Liver (tissue), 9 donors: ENCODE data around the gene AQP10. TPM values are rescaled to one million over a fixed set of nuclear protein-coding genes. Genes with fewer than 3 reads are reported as not detected.
"Not testable (repeated sequence)": the region's sequence is repeated elsewhere in the genome, so short reads cannot be mapped to it uniquely, and the experiment has no call there.

Experiments
- DNase-seq: peaks from one replicate; pipeline ENCODE4 v3.0.0-alpha.2; 2017; ENCODE audit warnings: low spot score
- H3K27ac ChIP-seq, 2 donors: one replicate each; pipeline ENCODE4 v1.7.0; 2013; ENCODE audit warnings: inconsistent platforms in 2 of 2, low read length in 2 of 2, control low read depth in 1 of 2, low read depth in 1 of 2, mild to moderate bottlenecking in 1 of 2
- H3K27me3 ChIP-seq, 4 donors: one replicate each; pipeline versions ENCODE4 v1.6.1 to v1.7.0; 2013; ENCODE audit warnings: low read length in 3 of 4, inconsistent platforms in 1 of 4, mild to moderate bottlenecking in 1 of 4, moderate library complexity in 1 of 4; ENCODE audit not compliant: control insufficient read depth in 4 of 4, insufficient read depth in 4 of 4
- H3K36me3 ChIP-seq, 4 donors: one replicate each; pipeline versions ENCODE4 v1.6.1 to v1.7.0; 2013; ENCODE audit warnings: low read length in 3 of 4, mild to moderate bottlenecking in 3 of 4, low read depth in 1 of 4, moderate library complexity in 1 of 4; ENCODE audit not compliant: control insufficient read depth in 4 of 4, insufficient read depth in 3 of 4
- H3K4me1 ChIP-seq, 4 donors: one replicate each; pipeline versions ENCODE4 v1.6.1 to v1.7.0; 2013; ENCODE audit warnings: low read length in 3 of 4, mild to moderate bottlenecking in 3 of 4, moderate library complexity in 1 of 4; ENCODE audit not compliant: control insufficient read depth in 4 of 4, insufficient read depth in 4 of 4
- H3K4me3 ChIP-seq, 3 donors: one replicate each; pipeline versions ENCODE4 v1.6.1 to v1.7.0; 2013; ENCODE audit warnings: low read length in 3 of 3, control low read depth in 1 of 3, low read depth in 1 of 3, mild to moderate bottlenecking in 1 of 3
- H3K9ac ChIP-seq, 2 donors: one replicate each; pipeline ENCODE4 v1.7.0; 2013; ENCODE audit warnings: low read length in 2 of 2, mild to moderate bottlenecking in 2 of 2, moderate library complexity in 2 of 2, control low read depth in 1 of 2, low read depth in 1 of 2
- H3K9me3 ChIP-seq, 4 donors: one replicate each; pipeline versions ENCODE4 v1.6.1 to v1.7.0; 2013; ENCODE audit warnings: low read length in 3 of 4; ENCODE audit not compliant: control insufficient read depth in 4 of 4
- EGR1 ChIP-seq, 2 donors: IDR thresholded peaks; 2 replicates each; pipeline ENCODE4 v1.6.1; 2016 to 2018; ENCODE audit warnings: antibody characterized with exemption in 2 of 2, low read depth in 2 of 2
- FOXA1 ChIP-seq: IDR thresholded peaks from 2 replicates; pipeline ENCODE4 v1.6.1; 2016; ENCODE audit warnings: antibody characterized with exemption
- RAD21 ChIP-seq, 2 donors: IDR thresholded peaks; 2 replicates each; pipeline ENCODE4 v1.6.1; 2016; ENCODE audit warnings: antibody characterized with exemption in 2 of 2, mild to moderate bottlenecking in 2 of 2
- RXRA ChIP-seq, 2 donors: IDR thresholded peaks; 2 replicates each; pipeline ENCODE4 v1.6.1; 2017 to 2018; ENCODE audit warnings: antibody characterized with exemption in 2 of 2, mild to moderate bottlenecking in 1 of 2
- WGBS: extraction: QIAGEN DNeasy Blood & Tissue Kit; methylation state at CpG from one replicate; pipeline ENCODE4 v1.1.7; 2013; 5-methylcytosine and 5-hydroxymethylcytosine counted together
- polyA plus RNA-seq, 2 donors: library from polyadenylated mRNA; stranded (reverse) in 1 of 2; unstranded in 1 of 2; fragments of 200-250 nt in 1 of 2; fragments of >200 nt in 1 of 2; fragmentation: Nextera tagmentation in 1 of 2; extraction: Ambion mirVana in 1 of 2; gene quantifications; one replicate each; pipeline versions ENCODE4 v1.2.1 to v1.2.3, GENCODE V29; 2013 to 2015
- total RNA-seq, 2 donors: library from RNA; depleted of rRNA; stranded (reverse); fragments of >200 nt; gene quantifications; one replicate each; pipeline ENCODE4 v1.2.3, GENCODE V29; 2014
- TF ChIP-seq, protein P1 (sequence below): IDR thresholded peaks from 2 replicates; pipeline ENCODE4 v1.6.1; 2016; ENCODE audit warnings: antibody characterized with exemption
- TF ChIP-seq, protein P2 (sequence below): fragments of 150-350 bp; IDR thresholded peaks from 2 replicates; pipeline ENCODE4 v1.5.1; 2017; ENCODE audit warnings: improper control_type of control experiment, low read depth, low read length; ENCODE audit not compliant: missing input control
- TF ChIP-seq, protein P3 (sequence below): IDR thresholded peaks from 2 replicates; pipeline ENCODE4 v1.6.1; 2016; ENCODE audit warnings: antibody characterized with exemption, mild to moderate bottlenecking
- donor health status: healthy.
- donor health status: healthy.
- donor health status: healthy.
- donor health status: healthy.
- donor health status: healthy.

AQP10 gene
- total and polyA plus RNA-seq, 4 donors: 0.14 TPM; not detected in 3

DNA sequence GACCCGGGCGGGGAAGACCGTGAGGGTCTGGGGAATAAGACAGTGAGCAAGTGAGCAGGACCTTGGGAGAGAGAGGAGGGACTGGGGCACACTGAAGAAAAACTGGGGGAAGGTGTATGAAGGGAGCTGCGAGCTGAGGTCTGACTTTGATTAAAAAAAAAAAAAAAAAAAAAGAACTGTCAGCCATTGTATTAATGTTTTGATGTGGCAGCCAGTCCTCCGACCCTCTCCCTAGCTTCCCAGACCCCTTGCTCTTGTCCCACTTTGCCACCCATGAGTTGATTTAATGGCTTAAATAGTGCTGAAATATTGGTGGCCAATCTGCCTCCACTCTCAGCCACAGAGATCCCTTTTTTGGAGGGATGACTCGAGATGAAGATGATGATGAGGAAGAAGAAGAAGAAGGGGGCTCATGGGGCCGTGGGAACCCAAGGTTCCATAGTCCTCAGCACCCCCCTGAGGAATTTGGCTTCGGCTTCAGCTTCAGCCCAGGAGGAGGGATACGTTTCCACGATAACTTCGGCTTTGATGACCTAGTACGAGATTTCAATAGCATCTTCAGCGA, 47.8 kb upstream of the AQP10 start:
- peaks cover 0 to 15% (median 13%) of the 10 kb centered on the region in 4 donors for H3K4me1 ChIP-seq
- peaks cover 1 to 37% (median 22%) of the 10 kb centered on the region in 4 donors for H3K36me3 ChIP-seq
- no peak for DNase-seq
- H3K4me3 ChIP-seq: peak overlapping the region; percentile 60 to 98 (median 96)
- TF ChIP-seq, protein P1, sequence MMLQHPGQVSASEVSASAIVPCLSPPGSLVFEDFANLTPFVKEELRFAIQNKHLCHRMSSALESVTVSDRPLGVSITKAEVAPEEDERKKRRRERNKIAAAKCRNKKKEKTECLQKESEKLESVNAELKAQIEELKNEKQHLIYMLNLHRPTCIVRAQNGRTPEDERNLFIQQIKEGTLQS: peak; percentile 53
- TF ChIP-seq EGR1 (IDR thresholded peaks at IDR 0.05; ENCODE audit: low read depth in 2 of 2) (no peak), FOXA1 (no peak)
- peak overlapping the region; percentile 94 to 98 for H3K9ac ChIP-seq
- H3K9me3 ChIP-seq: no peaks in the 10 kb centered on the region
- no peaks in the 10 kb centered on the region for H3K27me3 ChIP-seq
- peak overlapping the region; percentile 83 to 89 for H3K27ac ChIP-seq
- WGBS: 51% methylated on average over 13 of the region's 13 CpGs

DNA sequence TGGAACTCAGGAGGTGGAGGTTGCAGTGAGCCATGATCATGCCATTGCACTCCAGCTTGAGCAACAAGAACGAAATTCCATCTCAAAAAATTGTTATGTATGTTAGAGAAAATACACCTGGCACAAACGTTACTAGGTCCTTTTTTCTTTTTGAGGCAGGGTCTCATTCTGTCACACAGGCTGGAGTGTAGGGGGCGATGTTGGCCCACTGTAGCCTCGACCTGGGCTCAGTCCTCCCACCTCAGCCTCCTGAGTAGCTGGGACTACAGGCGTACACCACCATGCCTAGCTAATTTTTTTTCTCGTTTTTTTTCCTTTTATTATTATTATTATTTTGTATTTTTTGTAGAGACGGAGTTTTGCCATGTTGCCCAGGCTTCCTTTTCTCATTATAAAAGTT, 44.1 kb upstream of the AQP10 start:
- no peak for DNase-seq
- no peaks in the 10 kb centered on the region for H3K27me3 ChIP-seq
- no peak overlapping the region for H3K9ac ChIP-seq
- no peaks in the 10 kb centered on the region for H3K9me3 ChIP-seq
- TF ChIP-seq, protein P2, sequence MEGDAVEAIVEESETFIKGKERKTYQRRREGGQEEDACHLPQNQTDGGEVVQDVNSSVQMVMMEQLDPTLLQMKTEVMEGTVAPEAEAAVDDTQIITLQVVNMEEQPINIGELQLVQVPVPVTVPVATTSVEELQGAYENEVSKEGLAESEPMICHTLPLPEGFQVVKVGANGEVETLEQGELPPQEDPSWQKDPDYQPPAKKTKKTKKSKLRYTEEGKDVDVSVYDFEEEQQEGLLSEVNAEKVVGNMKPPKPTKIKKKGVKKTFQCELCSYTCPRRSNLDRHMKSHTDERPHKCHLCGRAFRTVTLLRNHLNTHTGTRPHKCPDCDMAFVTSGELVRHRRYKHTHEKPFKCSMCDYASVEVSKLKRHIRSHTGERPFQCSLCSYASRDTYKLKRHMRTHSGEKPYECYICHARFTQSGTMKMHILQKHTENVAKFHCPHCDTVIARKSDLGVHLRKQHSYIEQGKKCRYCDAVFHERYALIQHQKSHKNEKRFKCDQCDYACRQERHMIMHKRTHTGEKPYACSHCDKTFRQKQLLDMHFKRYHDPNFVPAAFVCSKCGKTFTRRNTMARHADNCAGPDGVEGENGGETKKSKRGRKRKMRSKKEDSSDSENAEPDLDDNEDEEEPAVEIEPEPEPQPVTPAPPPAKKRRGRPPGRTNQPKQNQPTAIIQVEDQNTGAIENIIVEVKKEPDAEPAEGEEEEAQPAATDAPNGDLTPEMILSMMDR: peak; percentile 13
- TF ChIP-seq RXRA (IDR thresholded peaks at IDR 0.05): no peak
- TF ChIP-seq, protein P3, sequence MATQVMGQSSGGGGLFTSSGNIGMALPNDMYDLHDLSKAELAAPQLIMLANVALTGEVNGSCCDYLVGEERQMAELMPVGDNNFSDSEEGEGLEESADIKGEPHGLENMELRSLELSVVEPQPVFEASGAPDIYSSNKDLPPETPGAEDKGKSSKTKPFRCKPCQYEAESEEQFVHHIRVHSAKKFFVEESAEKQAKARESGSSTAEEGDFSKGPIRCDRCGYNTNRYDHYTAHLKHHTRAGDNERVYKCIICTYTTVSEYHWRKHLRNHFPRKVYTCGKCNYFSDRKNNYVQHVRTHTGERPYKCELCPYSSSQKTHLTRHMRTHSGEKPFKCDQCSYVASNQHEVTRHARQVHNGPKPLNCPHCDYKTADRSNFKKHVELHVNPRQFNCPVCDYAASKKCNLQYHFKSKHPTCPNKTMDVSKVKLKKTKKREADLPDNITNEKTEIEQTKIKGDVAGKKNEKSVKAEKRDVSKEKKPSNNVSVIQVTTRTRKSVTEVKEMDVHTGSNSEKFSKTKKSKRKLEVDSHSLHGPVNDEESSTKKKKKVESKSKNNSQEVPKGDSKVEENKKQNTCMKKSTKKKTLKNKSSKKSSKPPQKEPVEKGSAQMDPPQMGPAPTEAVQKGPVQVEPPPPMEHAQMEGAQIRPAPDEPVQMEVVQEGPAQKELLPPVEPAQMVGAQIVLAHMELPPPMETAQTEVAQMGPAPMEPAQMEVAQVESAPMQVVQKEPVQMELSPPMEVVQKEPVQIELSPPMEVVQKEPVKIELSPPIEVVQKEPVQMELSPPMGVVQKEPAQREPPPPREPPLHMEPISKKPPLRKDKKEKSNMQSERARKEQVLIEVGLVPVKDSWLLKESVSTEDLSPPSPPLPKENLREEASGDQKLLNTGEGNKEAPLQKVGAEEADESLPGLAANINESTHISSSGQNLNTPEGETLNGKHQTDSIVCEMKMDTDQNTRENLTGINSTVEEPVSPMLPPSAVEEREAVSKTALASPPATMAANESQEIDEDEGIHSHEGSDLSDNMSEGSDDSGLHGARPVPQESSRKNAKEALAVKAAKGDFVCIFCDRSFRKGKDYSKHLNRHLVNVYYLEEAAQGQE: no peak
- TF ChIP-seq RAD21 (IDR thresholded peaks at IDR 0.05): peak; percentile 20
- peaks cover 1 to 16% (median 11%) of the 10 kb centered on the region in 4 donors for H3K36me3 ChIP-seq
- 92% methylated on average over 7 of the region's 7 CpGs for WGBS
- peaks cover 1 to 10% (median 9%) of the 10 kb centered on the region in 4 donors for H3K4me1 ChIP-seq
- H3K27ac ChIP-seq: no peak overlapping the region
- no peak overlapping the region for H3K4me3 ChIP-seq

DNA sequence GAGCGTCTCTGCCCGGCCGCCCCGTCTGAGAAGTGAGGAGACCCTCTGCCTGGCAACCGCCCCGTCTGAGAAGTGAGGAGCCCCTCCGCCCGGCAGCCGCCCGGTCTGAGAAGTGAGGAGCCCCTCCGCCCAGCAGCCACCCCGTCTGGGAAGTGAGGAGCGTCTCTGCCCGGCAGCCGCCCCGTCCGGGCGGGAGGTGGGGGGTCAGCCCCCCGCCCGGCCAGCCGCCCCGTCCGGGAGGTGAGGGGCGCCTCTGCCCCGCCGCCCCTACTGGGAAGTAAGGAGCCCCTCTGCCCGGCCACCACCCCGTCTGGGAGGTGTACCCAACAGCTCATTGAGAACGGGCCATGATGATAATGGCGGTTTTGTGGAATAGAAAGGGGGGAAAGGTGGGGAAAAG, 33.3 kb upstream of the AQP10 start:
- not testable (repeated sequence) for H3K36me3 ChIP-seq, H3K4me1 ChIP-seq, H3K27me3 ChIP-seq, H3K27ac ChIP-seq, DNase-seq, H3K9me3 ChIP-seq, H3K9ac ChIP-seq, H3K4me3 ChIP-seq
- 94% methylated on average over 20 of the region's 30 CpGs for WGBS
